ENCODE results near the gene CREBL2.
"Not testable (repeated sequence)": the region's sequence is repeated elsewhere in the genome, so short reads cannot be mapped to it uniquely, and the experiment has no call there.

DNA sequence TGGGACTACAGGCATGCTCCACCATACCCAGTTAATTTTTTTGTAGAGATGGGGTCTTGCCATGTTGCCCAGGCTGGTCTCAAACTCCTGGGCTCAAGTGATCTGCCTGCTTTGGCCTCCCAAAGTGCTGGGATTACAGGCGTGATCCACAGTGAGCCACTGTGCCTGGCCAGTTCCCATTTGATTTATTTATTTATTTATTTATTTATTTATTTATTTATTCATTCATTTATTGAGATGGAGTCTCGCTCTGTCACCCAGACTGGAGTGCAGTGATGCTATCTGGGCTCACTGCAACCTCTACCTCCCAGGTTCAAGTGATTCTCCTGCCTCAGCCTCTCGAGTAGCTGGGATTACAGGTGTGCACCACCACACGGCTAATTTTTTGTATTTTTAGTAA lies 41.0 kb downstream of the CREBL2 start:
- TF ChIP-seq EZH2 (IDR thresholded peaks at IDR 0.05); POLR2AphosphoS5 (IDR thresholded peaks at IDR 0.05; ENCODE audit: borderline replicate concordance, low read depth, low read length); FOXP2 (optimal IDR thresholded peaks at IDR 0.05; ENCODE audit: control extremely low read depth, extremely low read length, insufficient read depth): not testable (repeated sequence)
